Uterus (tissue), 2 donors: ENCODE measurements around the gene PML.

Experiments used
- POLR2A ChIP-seq, 2 donors: fragments of 450-650 bp; IDR thresholded peaks; one replicate each; pipeline ENCODE4 v1.6.1; 2016; ENCODE audit warnings: antibody characterized with exemption in 2 of 2, mild to moderate bottlenecking in 1 of 2, moderate library complexity in 1 of 2
- TF ChIP-seq, protein P1 (sequence below), 4 experiments: fragments of 200-600 bp in 2 of 4; fragments of 450-650 bp in 2 of 4; sonication (generic) in 2 of 4; IDR thresholded peaks; one replicate each; pipeline ENCODE4 v1.5.1; 2016 to 2019; ENCODE audit warnings: antibody characterized with exemption in 4 of 4, mild to moderate bottlenecking in 2 of 4, moderate library complexity in 1 of 4

DNA sequence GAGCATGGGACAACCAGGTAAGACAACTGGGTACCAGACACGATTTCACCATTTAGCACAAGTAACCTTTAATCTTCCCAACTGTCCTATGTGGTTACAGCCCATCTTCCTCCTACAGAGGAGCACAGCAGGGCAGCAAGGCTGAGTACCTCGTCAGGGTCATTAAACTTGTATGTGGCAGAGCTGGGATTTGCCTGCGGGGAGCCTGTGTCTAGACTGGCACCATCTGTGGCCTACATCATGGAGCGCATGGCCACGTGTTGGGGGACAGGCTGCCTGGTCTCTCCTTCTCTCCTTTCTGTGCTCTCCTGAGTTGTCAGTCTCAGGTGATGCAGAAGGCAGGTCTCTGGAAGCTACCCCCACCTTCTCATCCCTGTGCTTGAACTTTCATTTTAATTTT is 55.6 kb downstream of the PML start:
- no peak for TF ChIP-seq POLR2A (IDR thresholded peaks at IDR 0.05)
- TF ChIP-seq, protein P1, sequence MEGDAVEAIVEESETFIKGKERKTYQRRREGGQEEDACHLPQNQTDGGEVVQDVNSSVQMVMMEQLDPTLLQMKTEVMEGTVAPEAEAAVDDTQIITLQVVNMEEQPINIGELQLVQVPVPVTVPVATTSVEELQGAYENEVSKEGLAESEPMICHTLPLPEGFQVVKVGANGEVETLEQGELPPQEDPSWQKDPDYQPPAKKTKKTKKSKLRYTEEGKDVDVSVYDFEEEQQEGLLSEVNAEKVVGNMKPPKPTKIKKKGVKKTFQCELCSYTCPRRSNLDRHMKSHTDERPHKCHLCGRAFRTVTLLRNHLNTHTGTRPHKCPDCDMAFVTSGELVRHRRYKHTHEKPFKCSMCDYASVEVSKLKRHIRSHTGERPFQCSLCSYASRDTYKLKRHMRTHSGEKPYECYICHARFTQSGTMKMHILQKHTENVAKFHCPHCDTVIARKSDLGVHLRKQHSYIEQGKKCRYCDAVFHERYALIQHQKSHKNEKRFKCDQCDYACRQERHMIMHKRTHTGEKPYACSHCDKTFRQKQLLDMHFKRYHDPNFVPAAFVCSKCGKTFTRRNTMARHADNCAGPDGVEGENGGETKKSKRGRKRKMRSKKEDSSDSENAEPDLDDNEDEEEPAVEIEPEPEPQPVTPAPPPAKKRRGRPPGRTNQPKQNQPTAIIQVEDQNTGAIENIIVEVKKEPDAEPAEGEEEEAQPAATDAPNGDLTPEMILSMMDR (IDR thresholded peaks at IDR 0.05) = no peak
